NCI-H82 treated with DMSO at 0.1 percent for 48 hours (cell line): Measurements from ENCODE around the gene PRXL2B.

ENCODE experiments used
- DNase-seq: peaks from one replicate; lab custom pipeline; 2025; ENCODE audit not compliant: unreplicated experiment; lab: John Stamatoyannopoulos, UW

Gene PRXL2B

DNA sequence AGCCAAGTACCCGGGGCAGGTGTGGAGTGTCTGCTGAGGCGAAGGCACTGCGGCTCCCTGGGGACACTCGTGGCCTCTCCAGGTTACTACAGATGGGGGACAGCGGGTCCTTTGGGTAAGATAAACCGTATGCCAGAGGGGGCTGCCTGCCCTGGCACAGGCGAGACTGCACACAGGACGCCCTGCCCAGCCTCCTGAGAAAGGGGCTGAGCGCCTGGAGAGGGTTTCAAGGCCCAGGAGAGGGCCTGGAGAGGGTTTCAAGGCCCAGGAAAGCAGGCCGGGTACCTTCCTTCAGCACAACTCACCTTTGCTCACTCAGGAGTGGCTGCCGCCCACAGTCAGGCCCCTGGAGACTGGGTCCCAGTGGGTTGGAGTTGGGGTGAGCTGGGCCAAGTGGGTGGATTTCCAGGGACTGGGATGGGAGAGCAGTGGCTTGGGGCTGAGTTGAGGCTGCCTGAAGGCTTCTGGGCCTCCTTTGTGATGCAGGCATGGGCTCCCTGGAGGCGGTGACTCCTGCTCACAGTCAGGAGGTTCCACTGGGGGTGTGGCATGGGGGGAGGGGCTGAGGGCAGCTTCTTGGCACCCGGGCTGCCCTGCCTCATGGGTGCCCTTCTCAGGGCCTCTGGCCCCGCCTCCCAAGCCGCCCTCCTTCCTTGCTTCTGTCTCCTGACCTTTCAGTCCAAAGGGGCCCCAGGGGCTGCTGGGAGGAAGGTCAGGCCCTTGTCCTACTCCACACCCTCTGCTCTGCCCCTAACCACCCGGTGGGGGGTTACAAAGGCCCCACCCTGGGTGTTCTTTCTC lies 46.2 kb downstream of the PRXL2B start, which contains the start of gene MMEL1:
MMEL1 (minus strand) TSS at position 456 of the 801 bp plus-strand sequence. CDS start 3,532 bp downstream, outside the sequence.
- DNase-seq: no peak

DNA sequence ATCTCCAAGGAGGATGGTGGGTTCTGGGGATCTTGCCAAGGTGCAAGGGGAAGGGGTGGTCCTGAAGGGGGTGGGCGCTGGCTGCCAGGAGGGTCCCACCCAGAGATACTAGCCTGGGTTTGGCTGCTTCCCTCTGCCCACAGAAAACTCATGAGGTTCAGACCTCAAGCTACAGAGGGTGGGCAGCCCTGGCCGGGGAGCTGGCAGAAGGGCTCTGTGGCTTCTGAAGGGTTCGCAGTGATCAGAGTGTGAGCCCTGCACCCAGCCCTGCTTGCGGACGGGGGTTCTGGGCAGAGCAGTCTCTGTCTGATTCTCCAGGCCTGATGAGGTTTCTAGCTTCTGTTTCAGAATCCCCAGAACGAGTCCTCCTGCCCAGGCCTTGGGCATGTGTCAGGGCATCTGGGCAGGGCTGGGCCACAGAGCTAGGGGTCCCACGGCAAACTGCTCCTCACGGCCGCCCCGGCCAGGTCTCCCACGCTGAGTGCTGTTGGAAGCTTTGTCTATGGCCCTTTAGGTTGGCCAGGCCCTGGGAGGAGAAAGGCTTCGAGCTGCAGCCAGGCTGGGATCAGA lies 46.9 kb downstream of the PRXL2B start:
- DNase-seq: no peak

DNA sequence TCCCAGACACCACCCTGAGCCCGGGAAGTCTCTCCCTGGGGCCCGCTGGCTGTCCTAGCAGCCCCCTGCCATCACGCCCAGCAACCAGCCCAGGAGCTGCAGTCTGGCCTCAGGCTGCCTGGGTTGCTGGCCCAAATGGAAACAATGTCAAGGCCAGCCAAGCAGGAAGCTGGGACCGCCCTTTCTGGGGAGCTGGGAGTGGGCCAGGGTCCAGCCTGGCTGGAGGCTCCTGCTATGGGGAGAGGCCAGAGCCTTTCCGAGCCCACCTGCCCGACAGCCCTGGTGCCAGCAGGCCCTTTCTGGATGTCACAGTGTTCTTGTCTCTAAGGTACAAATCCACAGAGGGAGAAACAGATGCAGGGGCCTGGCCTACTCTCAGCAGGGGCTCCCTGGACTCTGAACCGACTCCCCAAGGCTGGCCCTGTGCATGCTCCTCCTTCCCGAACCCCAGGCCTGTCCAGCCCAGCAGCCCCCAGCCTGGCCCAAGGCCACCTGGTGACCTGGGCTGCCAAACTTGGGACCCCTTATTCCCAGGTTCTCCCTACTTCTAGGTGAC lies 47.4 kb downstream of the PRXL2B start:
- no peak for DNase-seq

DNA sequence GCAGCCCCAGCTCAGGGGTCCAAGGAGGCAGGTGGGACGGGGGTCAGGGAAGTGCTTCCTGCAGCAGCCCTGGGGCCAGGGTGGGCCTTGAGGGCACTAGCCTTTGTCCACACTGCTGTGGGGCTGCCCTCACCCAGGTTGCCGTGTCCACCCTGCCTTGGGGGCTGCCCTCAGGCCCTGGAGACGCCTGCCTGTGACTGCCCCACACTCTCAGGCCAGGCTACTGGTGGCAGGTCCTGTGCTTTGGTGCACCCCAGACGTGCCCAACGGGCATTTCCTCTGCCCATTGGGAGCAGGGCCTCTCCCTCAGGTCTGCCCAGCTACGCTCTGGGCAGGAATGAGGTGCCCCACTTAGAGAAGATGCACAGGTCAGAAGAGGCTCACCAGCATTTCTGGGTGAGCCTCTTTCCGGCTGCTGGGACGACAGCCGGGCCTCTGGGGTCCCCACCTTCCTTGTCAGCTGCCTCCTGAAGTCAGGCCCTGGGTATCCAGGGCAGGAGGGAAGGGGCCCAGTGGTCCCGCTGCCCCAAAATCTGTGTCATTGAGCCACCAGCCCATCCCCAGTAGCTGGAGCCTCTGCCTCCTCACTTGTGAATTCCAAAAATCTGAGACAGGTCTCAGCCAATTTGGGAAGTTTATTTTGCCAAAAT lies 48.9 kb downstream of the PRXL2B start:
- DNase-seq: no peak

DNA sequence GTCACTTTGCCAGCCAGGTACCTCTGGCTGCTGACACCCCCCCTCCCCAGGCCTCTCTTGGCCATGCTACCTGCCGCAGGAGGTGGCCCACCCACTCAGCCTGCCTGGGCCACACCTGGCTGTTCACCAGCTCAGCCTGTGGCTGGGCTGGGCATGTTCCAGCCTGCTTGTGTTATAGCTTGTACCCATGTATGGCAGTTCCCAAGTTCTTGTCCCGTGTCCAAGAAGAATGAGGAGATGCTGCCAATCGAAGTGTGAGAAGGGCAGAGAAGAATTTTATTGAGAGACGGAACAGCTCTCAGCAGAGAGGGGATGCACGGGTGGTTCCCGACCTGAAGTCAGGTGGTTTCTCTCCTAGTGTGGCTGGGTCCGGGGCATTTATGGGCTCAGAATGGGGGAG lies 50.2 kb downstream of the PRXL2B start:
- DNase-seq: no peak

DNA sequence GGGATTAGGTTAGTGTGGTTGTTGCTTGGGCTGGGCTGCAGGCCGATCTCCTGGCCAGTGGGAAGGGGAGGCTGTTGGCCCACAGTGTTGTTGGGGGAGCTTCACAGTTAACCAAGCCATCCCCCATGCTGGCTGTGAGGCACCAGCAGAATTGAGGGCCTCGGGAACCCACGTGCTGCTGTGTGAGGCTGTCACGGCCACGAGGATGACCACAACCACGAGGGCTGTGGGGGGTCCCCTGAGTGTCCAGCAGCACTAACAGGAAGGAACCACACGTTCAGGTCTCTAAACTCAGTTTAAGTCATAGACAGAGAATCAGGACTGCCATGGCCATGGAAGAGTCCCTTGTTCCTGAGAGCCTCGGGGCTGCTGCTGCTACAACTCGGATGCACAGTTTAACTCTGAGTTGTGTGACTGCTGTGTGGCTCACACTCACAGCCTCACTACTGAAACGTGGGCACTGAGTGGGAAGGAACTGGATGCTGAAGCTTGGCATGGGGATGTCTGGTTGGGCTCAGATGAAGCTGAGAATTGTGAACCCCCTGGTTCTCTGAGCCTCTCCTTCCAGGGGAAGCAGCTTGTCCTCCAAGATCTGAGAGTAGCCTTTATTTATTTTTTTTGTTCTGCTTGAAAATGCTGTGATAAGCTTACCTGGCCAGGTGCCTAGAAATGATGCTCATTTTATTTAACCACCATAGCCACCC lies 51.0 kb downstream of the PRXL2B start:
- DNase-seq: no peak

DNA sequence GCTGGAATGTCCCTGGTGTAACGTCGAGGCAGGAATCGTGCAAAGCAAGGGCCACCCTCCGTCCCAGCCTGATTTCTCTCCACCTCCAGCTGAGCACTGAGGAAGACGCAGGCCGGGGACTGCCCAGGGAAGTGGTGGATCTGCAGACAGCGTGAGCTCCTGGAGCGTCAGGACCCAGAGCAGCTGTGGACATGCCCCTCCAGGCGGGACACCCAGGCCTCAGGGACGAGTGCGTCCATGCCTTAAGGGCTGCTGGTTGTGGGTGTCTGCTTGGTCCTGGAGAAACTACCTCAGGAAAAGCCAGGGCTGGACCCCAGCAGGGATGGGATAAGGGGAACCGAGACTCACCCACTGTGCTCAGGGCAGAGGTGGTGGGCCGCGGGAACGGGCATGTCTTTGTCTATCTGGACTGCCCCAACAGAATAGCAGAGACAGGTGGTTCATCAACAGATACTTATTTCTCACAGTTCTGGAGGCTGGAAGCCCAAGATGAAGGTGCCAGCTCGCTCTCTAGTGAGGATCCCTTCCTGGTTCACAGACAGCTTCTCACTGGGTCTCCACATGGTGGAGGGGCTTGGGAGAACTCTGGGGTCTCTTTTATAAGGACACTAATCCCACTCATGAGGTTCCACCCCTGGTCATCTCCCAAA lies 52.0 kb downstream of the PRXL2B start:
- DNase-seq: no peak

DNA sequence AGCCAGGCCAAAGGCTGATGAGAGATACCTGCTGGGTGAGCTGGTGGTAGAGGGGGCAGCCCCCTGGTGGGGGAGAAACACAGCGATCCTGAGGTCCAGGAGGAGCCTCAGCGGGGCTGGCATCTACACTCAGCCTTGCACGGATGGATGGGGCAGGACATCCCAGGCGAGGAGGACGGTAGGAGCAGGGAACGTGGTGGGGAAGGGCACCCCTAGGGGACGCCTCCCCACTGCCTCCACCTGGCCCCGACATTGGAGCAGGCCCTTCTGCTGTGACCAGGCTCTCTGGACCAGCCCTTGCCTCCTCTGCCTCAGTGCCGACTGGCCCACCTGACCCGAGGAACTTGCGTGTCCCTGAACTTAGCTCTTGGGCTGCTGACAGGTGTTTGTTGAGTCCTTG lies 52.6 kb downstream of the PRXL2B start:
- no peak for DNase-seq

DNA sequence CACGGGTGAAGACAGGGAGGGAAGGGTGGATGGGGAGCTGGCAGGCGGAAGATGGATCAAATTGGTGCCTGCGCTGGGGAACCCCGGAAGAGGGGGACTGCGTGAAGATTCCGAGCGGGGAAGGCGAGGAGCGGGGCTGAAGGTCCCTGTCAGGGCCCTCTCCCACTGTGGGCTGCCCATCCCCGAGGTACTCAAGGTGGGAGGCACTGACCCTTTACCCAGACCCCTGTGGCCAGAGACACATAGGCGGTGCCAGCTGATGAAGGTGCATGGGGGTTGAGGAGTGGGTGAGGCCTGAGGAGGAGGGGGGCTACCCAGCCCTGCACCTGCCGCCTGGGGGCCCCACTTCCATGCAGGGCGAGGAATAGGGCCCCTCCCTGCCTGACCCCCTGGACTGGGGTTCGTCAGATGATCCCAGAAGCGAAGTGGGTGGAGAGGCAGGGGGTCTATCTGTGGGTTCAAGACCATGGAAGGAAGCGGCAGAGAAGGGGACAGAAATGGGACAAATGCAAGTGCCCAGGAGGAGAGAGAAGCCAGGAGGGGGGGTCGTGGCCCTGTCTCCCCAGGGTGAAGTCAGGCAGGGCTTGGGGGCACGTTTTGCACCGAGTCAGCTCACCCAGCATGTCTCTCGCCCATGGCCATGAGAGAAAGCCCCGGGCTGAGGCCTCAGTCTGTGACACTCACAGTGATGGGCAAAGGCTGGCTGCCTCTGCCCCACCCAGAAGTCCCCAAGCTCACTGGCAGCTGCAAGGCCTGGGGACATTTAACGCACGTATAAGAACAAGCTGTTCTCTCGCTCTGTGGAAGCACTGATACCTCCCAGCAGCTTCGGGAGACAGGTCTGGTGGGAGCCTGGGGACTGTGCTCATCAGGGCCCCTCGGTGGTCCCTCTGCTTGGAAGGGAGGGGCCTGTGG lies 53.3 kb downstream of the PRXL2B start:
- DNase-seq: no peak

DNA sequence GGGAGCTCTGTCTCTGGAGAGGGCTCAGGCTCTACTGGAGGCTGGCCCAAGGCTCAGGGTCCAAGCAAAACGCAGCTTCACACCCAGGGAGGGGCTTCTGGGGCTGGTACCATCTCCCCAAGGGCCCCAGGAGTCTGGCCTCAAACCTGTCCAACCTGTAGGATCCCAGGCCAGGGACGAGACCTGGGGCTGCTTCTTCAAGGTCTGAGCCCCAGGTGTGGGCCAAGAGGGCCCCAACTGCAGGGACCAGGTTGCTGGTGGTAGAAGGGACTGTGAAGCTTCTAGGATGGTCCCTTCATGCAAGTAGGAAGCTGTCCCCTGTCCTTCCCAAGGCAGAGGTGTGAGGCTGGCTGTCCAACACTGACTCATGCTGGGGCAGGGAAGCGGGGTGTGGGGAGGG lies 54.0 kb downstream of the PRXL2B start:
- DNase-seq: no peak
